Transverse colon (tissue), 4 donors: ENCODE measurements around the gene NRCAM. TPM values are rescaled to one million over a fixed set of nuclear protein-coding genes. Genes with fewer than 3 reads are reported as not detected.

ENCODE experiments used
- DNase-seq: peaks from one replicate; pipeline ENCODE4 v3.0.0-alpha.2; 2019
- H3K27ac ChIP-seq, 4 donors: fragments of 200-600 bp; sonication (generic); 2 replicates each; pipeline ENCODE4 v1.5.1; 2016 to 2018; ENCODE audit warnings: inconsistent platforms in 4 of 4
- H3K27me3 ChIP-seq: fragments of 200-600 bp; sonication (generic); 2 replicates; pipeline ENCODE4 v1.5.1; 2017; ENCODE audit warnings: inconsistent platforms
- H3K36me3 ChIP-seq, 4 donors: fragments of 200-600 bp; sonication (generic); 2 replicates each; pipeline ENCODE4 v1.5.1; 2017 to 2019; ENCODE audit warnings: inconsistent platforms in 4 of 4
- H3K4me1 ChIP-seq, 4 donors: fragments of 200-600 bp; sonication (generic); 2 replicates each; pipeline ENCODE4 v1.5.1; 2017 to 2020; ENCODE audit warnings: inconsistent platforms in 4 of 4
- H3K4me3 ChIP-seq, 4 donors: fragments of 200-600 bp; sonication (generic); 1 replicate in 1 of 4; 2 replicates in 3 of 4; pipeline versions ENCODE4 v1.5.1 to v1.6.1; 2017 to 2019; ENCODE audit warnings: inconsistent platforms in 4 of 4
- H3K9me3 ChIP-seq, 2 donors: fragments of 200-600 bp; sonication (generic); 2 replicates each; pipeline ENCODE4 v1.5.1; 2017 to 2019; ENCODE audit warnings: inconsistent platforms in 2 of 2
- CTCF ChIP-seq, 5 experiments: fragments of 200-600 bp in 3 of 5; fragments of 450-650 bp in 2 of 5; sonication (generic) in 3 of 5; IDR thresholded peaks; 1 replicate in 2 of 5; 2 replicates in 3 of 5; pipeline ENCODE4 v1.5.1; 2016 to 2017; ENCODE audit warnings: antibody characterized with exemption in 5 of 5, inconsistent platforms in 3 of 5, mild to moderate bottlenecking in 2 of 5, moderate library complexity in 1 of 5
- EP300 ChIP-seq: sonication (generic); formaldehyde crosslinking; IDR thresholded peaks from one replicate; pipeline ENCODE4 v1.6.1; 2017; ENCODE audit warnings: antibody characterized with exemption, low read depth
- POLR2A ChIP-seq: fragments of 450-650 bp; IDR thresholded peaks from one replicate; pipeline ENCODE4 v1.6.1; 2016; ENCODE audit warnings: antibody characterized with exemption, mild to moderate bottlenecking, moderate library complexity
- POLR2AphosphoS5 ChIP-seq, 3 donors: sonication (generic); formaldehyde crosslinking; IDR thresholded peaks; one replicate each; pipeline ENCODE4 v1.6.1; 2016; ENCODE audit warnings: antibody characterized with exemption in 3 of 3
- WGBS, 2 donors: methylation state at CpG; one replicate each; pipeline ENCODE4 v1.1.5; 2018; ENCODE audit warnings: low coverage in 1 of 2; 5-methylcytosine and 5-hydroxymethylcytosine counted together
- in situ Hi-C, 4 donors: fragments of 200-750 bp; cut with MboI; loops; one replicate each; pipeline versions ENCODE4 v1.15.0 to v1.15.1; 2017; ENCODE audit warnings: low sequenced_read_pairs in 3 of 4, low pct_ligation_motif_present in 1 of 4, low pct_unique_long_range_greater_than_20kb in 1 of 4
- intact Hi-C: fragments of 100-400 bp; cut with DNase I; formaldehyde crosslinking; loops from one replicate; pipeline ENCODE4 v1.15.1; 2023; ENCODE audit warnings: low total_unique reads
- total RNA-seq, 4 donors: library from RNA; depleted of rRNA; stranded (reverse); fragments of >200 nt; gene quantifications; one replicate each; pipeline ENCODE4 v1.1.0, GENCODE V29; 2016

The NRCAM gene
- total RNA-seq, 4 donors from 2014 or later, result 0.60 to 2.5 (median 1.8) TPM

GRCh38 chr7:108205311-108205710 lies 250.9 kb downstream of the NRCAM start:
- intact Hi-C loops (no loop called here), in situ Hi-C loops (no loop called here)
- Histone ChIP-seq H3K4me1 (no peaks in the 10 kb centered on the region), H3K27me3 (no peaks in the 10 kb centered on the region), H3K4me3 (no peak overlapping the region), H3K36me3 (no peaks in the 10 kb centered on the region), H3K27ac (no peak overlapping the region), H3K9me3 (no peaks in the 10 kb centered on the region)
- DNase-seq, result no peak
- TF ChIP-seq CTCF (IDR thresholded peaks at IDR 0.05) (no peak), POLR2A (no peak), EP300 (no peak), POLR2AphosphoS5 (IDR thresholded peaks at IDR 0.05) (no peak)

- Histone ChIP-seq H3K27ac (no peak overlapping the region), H3K27me3 (no peaks in the 10 kb centered on the region), H3K4me1 (no peaks in the 10 kb centered on the region), H3K9me3 (no peaks in the 10 kb centered on the region), H3K4me3 (no peak overlapping the region), H3K36me3 (no peaks in the 10 kb centered on the region)
- TF ChIP-seq CTCF (IDR thresholded peaks at IDR 0.05), result no peak
- no peak for TF ChIP-seq EP300
- no peak for TF ChIP-seq POLR2AphosphoS5 (IDR thresholded peaks at IDR 0.05)
- WGBS, 2 donors, result 87% methylated on average over 8 of the region's 8 CpGs; no CpG with 5 or more reads in 1 of the 2 donors
- in situ Hi-C loops (no loop called here), intact Hi-C loops (no loop called here)
- no peak for DNase-seq
Observed at GRCh38 chr7:108204281-108204796, 251.9 kb downstream of the NRCAM start.

- no peak overlapping the region for H3K27ac ChIP-seq
- in situ Hi-C loops (no loop called here), intact Hi-C loops (no loop called here)
- H3K27me3 ChIP-seq, result no peaks in the 10 kb centered on the region
- no peaks in the 10 kb centered on the region for H3K4me1 ChIP-seq
- peak; percentile 15 for DNase-seq
- H3K9me3 ChIP-seq, result no peaks in the 10 kb centered on the region
- H3K4me3 ChIP-seq, result no peak overlapping the region
- WGBS, 2 donors, result 40 to 66% methylated on average over 1 to 5 of the region's 5 CpGs
- TF ChIP-seq POLR2A, result no peak
- no peak for TF ChIP-seq POLR2AphosphoS5 (IDR thresholded peaks at IDR 0.05)
- TF ChIP-seq EP300, result no peak
- TF ChIP-seq CTCF (IDR thresholded peaks at IDR 0.05), result no peak
- no peaks in the 10 kb centered on the region for H3K36me3 ChIP-seq
Observed at GRCh38 chr7:108203537-108203936, 252.7 kb downstream of the NRCAM start.

GRCh38 chr7:108202743-108203142 lies 253.5 kb downstream of the NRCAM start:
- in situ Hi-C loops, result no loop called here
- intact Hi-C loops, result no loop called here
- no peak overlapping the region for H3K4me3 ChIP-seq
- no peak overlapping the region for H3K27ac ChIP-seq
- TF ChIP-seq CTCF (IDR thresholded peaks at IDR 0.05) (no peak), EP300 (no peak), POLR2AphosphoS5 (IDR thresholded peaks at IDR 0.05) (no peak), POLR2A (no peak)
- DNase-seq, result no peak
- 46 to 69% methylated on average over 4 of the region's 4 CpGs for WGBS, 2 donors
- no peaks in the 10 kb centered on the region for H3K36me3 ChIP-seq
- no peaks in the 10 kb centered on the region for H3K4me1 ChIP-seq
- H3K9me3 ChIP-seq, result no peaks in the 10 kb centered on the region
- H3K27me3 ChIP-seq, result no peaks in the 10 kb centered on the region
